Endothelial cell of umbilical vein (primary cell): ENCODE results near the gene TBATA. TPM values are rescaled to one million over a fixed set of nuclear protein-coding genes. Genes with fewer than 3 reads are reported as not detected.

ENCODE experiments used
- BruUV-seq: library from RNA; stranded (reverse); fragments of 400-500 nt; replicated peaks from 2 replicates; lab custom pipeline; 2021; lab: Mats Ljungman, UMichigan
- CTCF ChIA-PET: fragments of 300-600, 350-600 bp; sonication (Branson Sonifier 250); formaldehyde crosslinking; loops from one replicate; lab custom pipeline; 2021; ENCODE audit warnings: antibody characterized with exemption, inconsistent platforms; lab: Charles Lee
- POLR2A ChIA-PET: fragments of 300-600, 350-600 bp; sonication (Branson Sonifier 250); formaldehyde crosslinking; loops from one replicate; lab custom pipeline; 2021; ENCODE audit warnings: antibody characterized with exemption, inconsistent platforms; lab: Charles Lee
- DNase-seq: peaks from one replicate; pipeline ENCODE4 v3.0.0-alpha.2; 2011; ENCODE audit warnings: low read depth, low spot score
- FAIRE-seq: peaks from 2 replicates; lab custom pipeline; 2011; peaks lifted over from hg19 to GRCh38; lab: Jason Lieb, UNC
- H2AFZ ChIP-seq: 2 replicates; pipeline ENCODE4 v1.6.0; 2012; ENCODE audit warnings: low read depth, low read length, control low read depth, inconsistent platforms
- H3K27ac ChIP-seq: 2 replicates; pipeline ENCODE4 v1.5.1; 2011; ENCODE audit warnings: low read depth, mild to moderate bottlenecking, control low read depth, low read length, moderate library complexity; ENCODE audit not compliant: insufficient read depth
- H3K27me3 ChIP-seq, 2 experiments: 2 replicates each; pipeline versions ENCODE4 v1.6.0 to v1.6.1; 2011; ENCODE audit warnings: low read length in 2 of 2, mixed read lengths in 1 of 2; ENCODE audit not compliant: control insufficient read depth in 2 of 2, insufficient read depth in 2 of 2
- H3K36me3 ChIP-seq, 2 experiments: 2 replicates in 1 of 2; 3 replicates in 1 of 2; pipeline ENCODE4 v1.5.1; 2011; ENCODE audit warnings: low read length in 2 of 2, mild to moderate bottlenecking in 1 of 2, moderate library complexity in 1 of 2; ENCODE audit not compliant: control insufficient read depth in 2 of 2, insufficient read depth in 2 of 2; ENCODE audit errors: extremely low read depth in 1 of 2
- H3K4me1 ChIP-seq: 3 replicates; pipeline ENCODE4 v1.5.1; 2011; ENCODE audit warnings: mild to moderate bottlenecking, low read length; ENCODE audit not compliant: control insufficient read depth, insufficient read depth; ENCODE audit errors: extremely low read depth
- H3K4me2 ChIP-seq: 2 replicates; pipeline ENCODE4 v1.6.1; 2011; ENCODE audit warnings: low read length, control low read depth, mixed read lengths; ENCODE audit not compliant: insufficient read depth
- H3K4me3 ChIP-seq, 3 experiments: fragments of 200-600 bp in 1 of 3; sonication (generic), shearing (Covaris generic) in 1 of 3; replicated peaks in 1 of 3; 2 replicates each; pipeline ENCODE4 v1.5.1; 2011 to 2016; ENCODE audit warnings: control low read depth in 3 of 3, low read length in 3 of 3, mild to moderate bottlenecking in 2 of 3, inconsistent platforms in 1 of 3, low read depth in 1 of 3, moderate library complexity in 1 of 3; ENCODE audit not compliant: insufficient read depth in 1 of 3
- H3K79me2 ChIP-seq: 2 replicates; pipeline ENCODE4 v1.6.0; 2012; ENCODE audit warnings: low read length, inconsistent platforms; ENCODE audit not compliant: control insufficient read depth, insufficient read depth
- H3K9ac ChIP-seq: replicated peaks from 2 replicates; pipeline ENCODE3; 2011; ENCODE audit warnings: low read length, control low read depth; ENCODE audit not compliant: insufficient read depth; ENCODE audit errors: extremely low read depth
- H3K9me1 ChIP-seq: replicated peaks from 3 replicates; pipeline ENCODE4 v1.6.0; 2011; ENCODE audit warnings: mild to moderate bottlenecking, low read length; ENCODE audit not compliant: control insufficient read depth, insufficient read depth; ENCODE audit errors: extremely low read depth
- H3K9me3 ChIP-seq: replicated peaks from 2 replicates; pipeline ENCODE4 v1.5.1; 2012; ENCODE audit warnings: low read length, inconsistent platforms; ENCODE audit not compliant: control insufficient read depth, insufficient read depth
- H4K20me1 ChIP-seq: replicated peaks from 2 replicates; pipeline ENCODE3; 2011; ENCODE audit warnings: mild to moderate bottlenecking, low read length; ENCODE audit not compliant: control insufficient read depth, insufficient read depth; ENCODE audit errors: extremely low read depth
- CTCF ChIP-seq, 2 donors: IDR thresholded peaks; 1 replicate in 1 of 2; 2 replicates in 1 of 2; pipeline ENCODE4 v1.5.1; 2011; ENCODE audit warnings: low read length in 2 of 2, mild to moderate bottlenecking in 2 of 2, moderate library complexity in 2 of 2, control low read depth in 1 of 2, inconsistent platforms in 1 of 2, low read depth in 1 of 2; ENCODE audit not compliant: insufficient read depth in 1 of 2; ENCODE audit errors: extremely low read depth in 1 of 2
- EZH2 ChIP-seq: IDR thresholded peaks from 2 replicates; pipeline ENCODE4 v1.6.1; 2012; ENCODE audit warnings: borderline replicate concordance, low read depth, mild to moderate bottlenecking, moderate library complexity, low read length, inconsistent platforms; ENCODE audit not compliant: severe bottlenecking
- FOS ChIP-seq: IDR thresholded peaks from 2 replicates; pipeline ENCODE4 v1.6.1; 2011; ENCODE audit warnings: mild to moderate bottlenecking, low read length, moderate library complexity, borderline replicate concordance; ENCODE audit not compliant: insufficient read depth
- GATA2 ChIP-seq: IDR thresholded peaks from 2 replicates; pipeline ENCODE4 v1.7.0; 2011; ENCODE audit warnings: low read depth, mild to moderate bottlenecking, moderate library complexity, mixed read lengths, low read length; ENCODE audit not compliant: insufficient read length, insufficient read depth
- JUN ChIP-seq: IDR thresholded peaks from 2 replicates; pipeline ENCODE4 v1.6.1; 2011; ENCODE audit warnings: borderline replicate concordance, low read depth; ENCODE audit not compliant: insufficient read length, insufficient read depth
- MYC ChIP-seq: IDR thresholded peaks from one replicate; pipeline ENCODE4 v1.6.1; 2011; ENCODE audit warnings: mild to moderate bottlenecking, low read depth, low read length
- POLR2A ChIP-seq: IDR thresholded peaks from 2 replicates; pipeline ENCODE4 v1.6.1; 2012; ENCODE audit warnings: low read depth, mild to moderate bottlenecking, control low read depth, low read length
- POLR2AphosphoS5 ChIP-seq: IDR thresholded peaks from 2 replicates; pipeline ENCODE4 v1.6.1; 2012; ENCODE audit warnings: low read depth, mild to moderate bottlenecking, control low read depth, low read length, moderate library complexity; ENCODE audit not compliant: insufficient read depth
- dilution Hi-C: fragments of 300-500 bp; cut with MboI; formaldehyde crosslinking; loops from one replicate; pipeline ENCODE4 v1.15.0; 2019; ENCODE audit warnings: low sequenced_read_pairs; ENCODE audit not compliant: extremely low pct_ligation_motif_present
- intact Hi-C: fragments of 100-400 bp; cut with micrococcal nuclease; formaldehyde crosslinking; loops from one replicate; pipeline ENCODE4 v1.10.0; 2022
- polyA plus RNA-seq, 4 experiments: library from polyadenylated mRNA; depleted of rRNA in 3 of 4; stranded (reverse) in 3 of 4; unstranded in 1 of 4; fragments of >200 nt; gene quantifications; 2 replicates each; pipeline versions ENCODE4 v1.2.1 to v1.2.3, GENCODE V29; 2011 to 2012; ENCODE audit warnings: missing spikeins in 1 of 4
- total RNA-seq: library from RNA; stranded (reverse); gene quantifications from 2 replicates; pipeline ENCODE4 v1.2.3, GENCODE V29; 2021
- TF ChIP-seq, protein P1 (sequence below): IDR thresholded peaks from 2 replicates; pipeline ENCODE4 v1.6.1; 2011; ENCODE audit not compliant: insufficient read depth, insufficient read length

Gene TBATA
- total and polyA plus RNA-seq, 2 donors (not counting 3 experiments of a cell fraction or from before 2014, with no cell fraction given): not detected

DNA sequence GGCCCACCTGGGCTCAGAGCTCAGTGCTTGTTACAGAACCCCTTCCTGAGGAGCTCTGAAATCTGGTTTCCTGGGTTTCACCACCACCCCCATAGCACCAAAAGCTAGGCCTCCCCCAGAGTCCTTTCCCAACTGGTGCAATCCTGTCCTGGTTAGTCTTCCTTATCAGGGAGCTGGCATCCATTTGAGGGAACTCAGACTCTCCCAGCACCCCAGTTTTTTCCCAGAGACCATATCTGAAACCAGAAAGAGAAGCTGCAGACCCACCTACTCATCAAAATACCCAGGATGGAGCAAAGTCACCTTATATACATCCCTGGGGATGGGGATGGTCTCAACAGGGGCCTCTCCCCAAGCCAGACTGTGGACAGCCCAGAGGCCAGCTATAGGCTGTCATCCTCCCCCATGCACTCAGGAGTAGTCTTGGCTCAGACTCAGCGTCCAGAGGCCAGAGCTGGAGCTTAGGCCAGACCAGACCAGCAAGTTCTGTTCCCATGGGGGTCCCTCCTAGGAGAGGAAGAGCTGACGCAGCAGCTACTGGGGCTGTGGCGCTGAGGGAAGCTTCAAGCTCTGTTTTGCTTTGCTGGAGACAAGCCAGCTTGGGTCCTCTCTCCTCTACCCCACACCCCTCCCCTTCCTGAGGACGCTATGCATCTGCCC is 3.0 kb downstream of the TBATA start:
- no peak overlapping the region for H3K4me2 ChIP-seq
- intact Hi-C loops: no loop called here
- no peak overlapping the region for H2AFZ ChIP-seq
- no peaks in the 10 kb centered on the region for H3K9me3 ChIP-seq
- H4K20me1 ChIP-seq: no peaks in the 10 kb centered on the region
- H3K27ac ChIP-seq: no peak overlapping the region
- POLR2A ChIA-PET: no interaction called here
- DNase-seq (no peak), FAIRE-seq (no peak)
- H3K36me3 ChIP-seq: no peaks in the 10 kb centered on the region
- TF ChIP-seq GATA2 (no peak), POLR2A (no peak), FOS (no peak), JUN (no peak)
- no peaks in the 10 kb centered on the region for H3K4me1 ChIP-seq
- H3K27me3 ChIP-seq: peaks cover 12 to 16% of the 10 kb centered on the region in 2 experiments
- no peak overlapping the region for H3K4me3 ChIP-seq
- H3K9me1 ChIP-seq: no peaks in the 10 kb centered on the region
- no TSS peak for BruUV-seq
- CTCF ChIA-PET: no interaction called here
- H3K79me2 ChIP-seq: no peaks in the 10 kb centered on the region
- dilution Hi-C loops: no loop called here
- no peak overlapping the region for H3K9ac ChIP-seq

GRCh38 chr10:70781461-70782051 is 3.6 kb downstream of the TBATA start:
- CTCF ChIA-PET: no interaction called here
- Histone ChIP-seq H4K20me1 (no peaks in the 10 kb centered on the region), H3K9me3 (no peaks in the 10 kb centered on the region), H2AFZ (no peak overlapping the region), H3K27ac (no peak overlapping the region), H3K4me1 (no peaks in the 10 kb centered on the region), H3K79me2 (no peaks in the 10 kb centered on the region), H3K4me2 (no peak overlapping the region), H3K36me3 (no peaks in the 10 kb centered on the region), H3K27me3 (peaks cover 8 to 16% of the 10 kb centered on the region in 2 experiments), H3K9ac (no peak overlapping the region), H3K4me3 (no peak overlapping the region), H3K9me1 (no peaks in the 10 kb centered on the region)
- BruUV-seq: no TSS peak
- no peak for TF ChIP-seq EZH2
- TF ChIP-seq POLR2A: no peak
- TF ChIP-seq, protein P1, sequence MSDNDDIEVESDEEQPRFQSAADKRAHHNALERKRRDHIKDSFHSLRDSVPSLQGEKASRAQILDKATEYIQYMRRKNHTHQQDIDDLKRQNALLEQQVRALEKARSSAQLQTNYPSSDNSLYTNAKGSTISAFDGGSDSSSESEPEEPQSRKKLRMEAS: no peak
- TF ChIP-seq MYC: no peak
- no peak for TF ChIP-seq JUN
- TF ChIP-seq FOS: no peak
- no peak for TF ChIP-seq POLR2AphosphoS5
- no peak for TF ChIP-seq GATA2
- no peak for TF ChIP-seq CTCF (IDR thresholded peaks at IDR 0.05; ENCODE audit: extremely low read depth in 1 of 2, insufficient read depth in 1 of 2, low read depth in 1 of 2, low read length in 2 of 2)
- intact Hi-C loops: no loop called here
- FAIRE-seq (no peak), DNase-seq (no peak)
- POLR2A ChIA-PET: no interaction called here
- dilution Hi-C loops: no loop called here
